Adrenal gland (tissue), 12 donors: Measurements from ENCODE around the gene C14orf93. TPM values are rescaled to one million over a fixed set of nuclear protein-coding genes. Genes with fewer than 3 reads are reported as not detected.

Experiments
- DNase-seq, 7 donors: peaks; one replicate each; pipeline ENCODE4 v3.0.0-alpha.2; 2019 to 2020
- H3K27ac ChIP-seq, 5 donors: fragments of 200-600 bp; sonication (generic) in 4 of 5; 1 replicate in 3 of 5; 2 replicates in 2 of 5; pipeline versions ENCODE4 v1.5.1 to v1.8.0; 2016 to 2020; ENCODE audit warnings: mild to moderate bottlenecking in 1 of 5
- H3K27me3 ChIP-seq: fragments of 200-600 bp; 2 replicates; pipeline ENCODE4 v1.8.0; 2021
- H3K36me3 ChIP-seq, 2 donors: fragments of 200-600 bp; replicated peaks in 1 of 2; 1 replicate in 1 of 2; 2 replicates in 1 of 2; pipeline versions ENCODE4 v1.5.1 to v1.8.0; 2018 to 2022
- H3K4me1 ChIP-seq, 2 donors: fragments of 200-600 bp; replicated peaks in 1 of 2; 1 replicate in 1 of 2; 2 replicates in 1 of 2; pipeline versions ENCODE4 v1.5.1 to v1.8.0; 2018 to 2021
- H3K4me3 ChIP-seq, 4 donors: fragments of 200-600 bp; sonication (generic) in 3 of 4; one replicate each; pipeline ENCODE4 v1.5.1; 2016 to 2018
- H3K9me3 ChIP-seq, 3 donors: fragments of 200-600 bp; sonication (generic) in 1 of 3; replicated peaks in 1 of 3; 1 replicate in 2 of 3; 2 replicates in 1 of 3; pipeline versions ENCODE4 v1.5.1 to v1.8.0; 2016 to 2021
- POLR2A ChIP-seq, 2 donors: fragments of 450-650 bp; IDR thresholded peaks; one replicate each; pipeline ENCODE4 v1.6.1; 2017; ENCODE audit warnings: antibody characterized with exemption in 2 of 2, mild to moderate bottlenecking in 2 of 2, moderate library complexity in 1 of 2
- WGBS, 4 donors: extraction: QIAGEN DNeasy Blood & Tissue Kit in 2 of 4; methylation state at CpG; one replicate each; pipeline versions ENCODE4 v1.1.5 to v1.1.7; 2013 to 2017; 5-methylcytosine and 5-hydroxymethylcytosine counted together
- intact Hi-C, 2 donors: fragments of 100-400 bp; cut with DNase I; formaldehyde crosslinking; loops; one replicate each; pipeline versions ENCODE4 v1.14.1 to v1.15.0; 2022 to 2023
- polyA plus RNA-seq, 3 donors: library from polyadenylated mRNA; stranded (reverse); fragments of 200-250 nt in 2 of 3; fragments of 350-450 nt in 1 of 3; fragmentation: Illumina TruSeq in 1 of 3; extraction: RNeasy Lipid Tissue Mini Kit (QIAGEN cat#74804) in 1 of 3; gene quantifications; one replicate each; pipeline ENCODE4 v1.2.3, GENCODE V29; 2013 to 2014
- total RNA-seq, 9 donors: library from RNA; depleted of rRNA in 4 of 9; stranded (reverse); fragments of >200 nt in 4 of 9; fragments of 120-200 nt in 1 of 9; fragmentation: NEBNext Ultra II Directional in 1 of 9; extraction: Animal tissue kit (Norgen Biotek cat#: 25700) in 1 of 9; gene quantifications; one replicate each; pipeline versions ENCODE4 v1.1.0 to v1.2.4, GENCODE V29; 2013 to 2023
- TF ChIP-seq, protein P1 (sequence below), 6 experiments: fragments of 450-650 bp in 4 of 6; fragments of 200-600 bp in 2 of 6; sonication (generic) in 1 of 6; IDR thresholded peaks; 1 replicate in 5 of 6; 2 replicates in 1 of 6; pipeline versions ENCODE4 v1.5.1 to v1.8.0; 2016 to 2021; ENCODE audit warnings: antibody characterized with exemption in 6 of 6, mild to moderate bottlenecking in 2 of 6, moderate library complexity in 1 of 6
- donor health status: healthy with polysubstance abuse.
- donor health status: Bipolar disorder and iron deficiency.
- donor health status: DM: yes; HTN: yes; CAD: no.
- donor health status: DM: no; HTN: no; CAD: no.
- donor health status: DM: no; HTN: no; CAD: no.
- donor health status: DM: yes; HTN: yes; CAD: no.

C14orf93 gene
- total and polyA plus RNA-seq, 12 donors, result 2.9 to 12.5 (median 7.8) TPM

DNA sequence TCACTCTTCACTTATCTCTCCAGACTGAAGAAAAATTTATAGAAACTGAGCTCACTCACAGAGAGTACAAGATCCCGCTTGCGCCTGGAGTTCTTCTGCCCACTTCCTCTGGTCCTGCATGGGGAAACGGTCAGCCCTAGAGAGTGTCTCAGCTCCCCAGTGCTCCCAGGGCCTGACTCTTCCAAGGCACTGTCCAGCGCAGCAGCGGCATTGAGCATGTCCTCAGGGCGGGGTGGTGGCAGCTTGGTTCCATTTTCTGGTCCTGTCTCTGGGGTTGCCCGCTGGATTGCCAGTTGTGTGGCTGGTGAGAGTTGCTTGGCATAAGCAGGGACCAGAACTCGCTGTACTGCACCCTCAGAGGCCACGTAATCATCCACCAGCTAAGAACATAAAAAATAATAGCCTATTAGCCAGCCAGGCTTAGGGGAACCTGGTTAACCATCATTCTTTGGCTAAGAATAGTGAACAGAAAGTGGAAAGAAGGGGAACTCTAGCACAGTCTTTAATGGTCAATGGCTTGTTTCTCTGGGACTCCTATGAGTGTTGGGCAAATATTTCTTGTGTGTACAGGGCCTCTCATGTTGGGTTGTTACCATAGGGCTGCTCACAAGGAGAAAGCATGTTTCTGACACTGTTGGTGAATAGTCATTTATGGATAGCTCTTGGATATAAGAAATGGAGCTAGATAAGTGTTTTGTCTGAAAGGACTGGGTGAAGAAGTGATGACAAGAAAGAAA lies 13.9 kb downstream of the C14orf93 start:
- H3K36me3 ChIP-seq, result no peaks in the 10 kb centered on the region
- 83 to 96% (median 91%) methylated on average over 7 to 9 of the region's 9 CpGs for WGBS, 4 donors
- no peaks in the 10 kb centered on the region for H3K4me1 ChIP-seq
- no peak overlapping the region for H3K4me3 ChIP-seq
- intact Hi-C loops, result no loop called here
- H3K9me3 ChIP-seq, result no peaks in the 10 kb centered on the region
- H3K27me3 ChIP-seq, result no peaks in the 10 kb centered on the region
- H3K27ac ChIP-seq, result no peak overlapping the region
- DNase-seq, result peak in 1 of 7 donors; percentile 50
- TF ChIP-seq, protein P1, sequence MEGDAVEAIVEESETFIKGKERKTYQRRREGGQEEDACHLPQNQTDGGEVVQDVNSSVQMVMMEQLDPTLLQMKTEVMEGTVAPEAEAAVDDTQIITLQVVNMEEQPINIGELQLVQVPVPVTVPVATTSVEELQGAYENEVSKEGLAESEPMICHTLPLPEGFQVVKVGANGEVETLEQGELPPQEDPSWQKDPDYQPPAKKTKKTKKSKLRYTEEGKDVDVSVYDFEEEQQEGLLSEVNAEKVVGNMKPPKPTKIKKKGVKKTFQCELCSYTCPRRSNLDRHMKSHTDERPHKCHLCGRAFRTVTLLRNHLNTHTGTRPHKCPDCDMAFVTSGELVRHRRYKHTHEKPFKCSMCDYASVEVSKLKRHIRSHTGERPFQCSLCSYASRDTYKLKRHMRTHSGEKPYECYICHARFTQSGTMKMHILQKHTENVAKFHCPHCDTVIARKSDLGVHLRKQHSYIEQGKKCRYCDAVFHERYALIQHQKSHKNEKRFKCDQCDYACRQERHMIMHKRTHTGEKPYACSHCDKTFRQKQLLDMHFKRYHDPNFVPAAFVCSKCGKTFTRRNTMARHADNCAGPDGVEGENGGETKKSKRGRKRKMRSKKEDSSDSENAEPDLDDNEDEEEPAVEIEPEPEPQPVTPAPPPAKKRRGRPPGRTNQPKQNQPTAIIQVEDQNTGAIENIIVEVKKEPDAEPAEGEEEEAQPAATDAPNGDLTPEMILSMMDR (IDR thresholded peaks at IDR 0.05), result no peak
- no peak for TF ChIP-seq POLR2A (IDR thresholded peaks at IDR 0.05)

DNA sequence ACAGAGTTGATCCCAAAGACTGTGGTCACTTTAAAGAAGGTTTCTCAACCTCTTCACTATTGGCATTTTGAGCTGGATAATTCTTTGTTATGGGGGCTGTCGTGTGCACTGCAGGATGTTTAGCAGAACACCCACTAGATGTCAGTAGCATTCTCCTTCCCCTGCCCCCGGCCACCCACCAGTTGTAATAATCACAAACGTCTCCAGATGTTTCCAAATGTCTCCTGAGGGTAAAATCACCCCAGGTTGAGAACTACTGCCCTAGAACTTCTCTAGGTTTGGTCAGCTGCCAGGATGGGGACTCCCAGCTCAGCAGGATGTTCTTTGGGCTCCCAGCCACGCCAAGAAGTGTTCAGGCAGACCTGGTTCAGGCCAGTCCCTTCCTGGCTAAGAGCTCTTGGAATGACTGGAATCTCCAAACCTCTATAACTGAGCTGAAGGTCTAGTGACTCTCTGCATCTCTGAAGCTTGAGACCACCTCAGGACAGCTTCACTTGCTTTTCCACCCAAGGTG lies 15.1 kb downstream of the C14orf93 start:
- H3K27me3 ChIP-seq, result no peaks in the 10 kb centered on the region
- H3K36me3 ChIP-seq, result no peaks in the 10 kb centered on the region
- H3K27ac ChIP-seq, result no peak overlapping the region
- intact Hi-C loops, result no loop called here
- TF ChIP-seq, protein P1 (IDR thresholded peaks at IDR 0.05), result peak; percentile 19 to 55 (median 40)
- TF ChIP-seq POLR2A (IDR thresholded peaks at IDR 0.05), result no peak
- peak in 4 of 7 donors; percentile 23 to 62 (median 38) for DNase-seq
- H3K4me1 ChIP-seq, result no peaks in the 10 kb centered on the region
- H3K9me3 ChIP-seq, result no peaks in the 10 kb centered on the region
- WGBS, 4 donors, result 10 to 29% (median 12%) methylated on average over 4 of the region's 4 CpGs
- no peak overlapping the region for H3K4me3 ChIP-seq

DNA sequence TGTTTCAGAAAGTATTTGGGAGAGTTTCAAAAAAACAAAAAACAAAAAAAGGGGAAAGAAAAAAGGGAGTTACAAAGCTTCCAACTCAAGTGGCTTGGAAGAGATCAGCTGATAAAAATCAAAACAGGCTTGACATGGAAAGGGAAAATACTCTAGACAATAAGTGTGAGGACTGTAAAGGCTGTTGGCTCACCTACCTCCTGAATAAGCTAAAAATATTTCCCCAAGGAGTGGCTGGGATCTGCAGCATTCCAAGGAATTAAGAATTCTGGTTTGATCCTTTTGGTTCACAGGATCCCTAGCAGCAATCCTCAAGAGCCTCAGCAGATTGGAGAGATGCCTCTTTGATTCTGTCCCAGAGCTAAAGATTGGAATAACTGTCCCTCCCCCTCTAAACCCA lies 16.4 kb downstream of the C14orf93 start:
- Histone ChIP-seq H3K27me3 (no peaks in the 10 kb centered on the region), H3K9me3 (no peaks in the 10 kb centered on the region), H3K36me3 (no peaks in the 10 kb centered on the region), H3K4me3 (no peak overlapping the region), H3K4me1 (no peaks in the 10 kb centered on the region), H3K27ac (no peak overlapping the region)
- TF ChIP-seq, protein P1 (IDR thresholded peaks at IDR 0.05), result no peak
- no peak for TF ChIP-seq POLR2A (IDR thresholded peaks at IDR 0.05)
- intact Hi-C loops, result no loop called here
- no peak for DNase-seq

DNA sequence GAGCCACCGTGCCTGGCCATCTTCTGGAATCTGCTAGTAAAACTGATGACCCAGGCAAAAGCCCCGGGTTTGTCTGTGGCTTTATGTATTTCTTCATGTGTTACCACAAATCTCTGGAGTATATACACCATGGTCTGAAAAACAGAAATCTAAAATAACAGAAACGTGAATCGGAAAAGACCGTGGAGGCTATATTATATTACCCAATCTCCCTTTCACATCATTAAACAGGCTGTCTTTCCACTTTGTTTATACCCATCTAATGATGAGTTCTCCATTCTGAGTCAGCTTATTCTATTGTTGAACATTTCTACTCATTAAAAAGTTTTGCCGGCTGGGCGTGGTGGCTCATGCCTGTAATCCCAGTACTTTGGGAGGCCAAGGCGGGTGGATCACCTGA lies 18.1 kb downstream of the C14orf93 start:
- TF ChIP-seq, protein P1 (IDR thresholded peaks at IDR 0.05), result no peak
- no peak for TF ChIP-seq POLR2A (IDR thresholded peaks at IDR 0.05)
- WGBS, 4 donors, result 87 to 92% (median 89%) methylated on average over 8 of the region's 8 CpGs
- H3K9me3 ChIP-seq, result no peaks in the 10 kb centered on the region
- H3K27me3 ChIP-seq, result no peaks in the 10 kb centered on the region
- H3K36me3 ChIP-seq, result no peaks in the 10 kb centered on the region
- H3K4me3 ChIP-seq, result no peak overlapping the region
- intact Hi-C loops, result no loop called here
- no peaks in the 10 kb centered on the region for H3K4me1 ChIP-seq
- DNase-seq, result no peak
- H3K27ac ChIP-seq, result no peak overlapping the region
